T-helper 1 cell (primary cell): Measurements from ENCODE around the gene RNF13.
"Not testable (repeated sequence)": the region's sequence is repeated elsewhere in the genome, so short reads cannot be mapped to it uniquely, and the experiment has no call there.

Source experiments
- DNase-seq, 5 donors: peaks; one replicate each; pipeline ENCODE4 v3.0.0-alpha.2; 2012 to 2020

Gene RNF13

GRCh38 chr3:149959443-149959842 lies 146.4 kb downstream of the RNF13 start:
- DNase-seq, result no peak

GRCh38 chr3:149963485-149963884 lies 150.5 kb downstream of the RNF13 start:
- DNase-seq, result no peak

GRCh38 chr3:149964291-149964690 lies 151.3 kb downstream of the RNF13 start:
- DNase-seq, result no peak

GRCh38 chr3:149965278-149965677 lies 152.3 kb downstream of the RNF13 start:
- DNase-seq, result no peak

- DNase-seq, result peak in 1 of 5 donors; percentile 27
These were observed 154.2 kb downstream of the RNF13 start for GRCh38 chr3:149967086-149967685.

GRCh38 chr3:149968216-149968615 lies 155.2 kb downstream of the RNF13 start:
- DNase-seq, result no peak

GRCh38 chr3:149969110-149969939 lies 156.3 kb downstream of the RNF13 start:
- DNase-seq, result no peak

GRCh38 chr3:149969940-149970715 lies 157.1 kb downstream of the RNF13 start:
- DNase-seq, result peak; percentile 46 to 72 (median 65)

- peak; percentile 27 to 66 (median 46) for DNase-seq
These were observed 157.8 kb downstream of the RNF13 start, which contains the start of gene PFN2 for GRCh38 chr3:149970716-149971402. Gene PFN2 (minus strand): TSS chr3:149970895. CDS start chr3:149970856, 39 bp downstream.

- DNase-seq, result peak in 4 of 5 donors; percentile 15 to 26 (median 16)
These were observed 158.5 kb downstream of the RNF13 start for GRCh38 chr3:149971403-149972075.

GRCh38 chr3:149975919-149976318 lies 162.9 kb downstream of the RNF13 start:
- DNase-seq, result no peak

GRCh38 chr3:149977386-149977785 lies 164.4 kb downstream of the RNF13 start:
- no peak for DNase-seq

- DNase-seq, result not testable (repeated sequence)
These were observed 169.0 kb downstream of the RNF13 start for GRCh38 chr3:149981979-149982378.

GRCh38 chr3:149983053-149983452 lies 170.0 kb downstream of the RNF13 start:
- DNase-seq, result not testable (repeated sequence)

GRCh38 chr3:149983628-149984027 lies 170.6 kb downstream of the RNF13 start:
- no peak for DNase-seq

GRCh38 chr3:149989307-149989706 lies 176.3 kb downstream of the RNF13 start:
- no peak for DNase-seq

GRCh38 chr3:149990423-149990948 lies 177.5 kb downstream of the RNF13 start:
- no peak for DNase-seq

GRCh38 chr3:149992416-149993058 lies 179.5 kb downstream of the RNF13 start:
- DNase-seq, result no peak

GRCh38 chr3:149998946-149999345 lies 185.9 kb downstream of the RNF13 start:
- no peak for DNase-seq

- DNase-seq, result no peak
These were observed 186.4 kb downstream of the RNF13 start for GRCh38 chr3:149999421-149999820.

GRCh38 chr3:150000641-150001040 lies 187.6 kb downstream of the RNF13 start:
- DNase-seq, result no peak
